PFSK-1 (cell line): ENCODE data around the gene MARK1.

Experiments used
- FOXP2 ChIP-seq: optimal IDR thresholded peaks from 2 replicates; pipeline ENCODE3; 2011; ENCODE audit warnings: borderline replicate concordance, control low read depth, inconsistent platforms; ENCODE audit not compliant: insufficient read depth; ENCODE audit errors: extremely low read length, extremely low read depth
- POLR2AphosphoS5 ChIP-seq: IDR thresholded peaks from 2 replicates; pipeline ENCODE4 v1.6.1; 2012; ENCODE audit warnings: low read depth, mild to moderate bottlenecking, control low read depth, low read length, moderate library complexity
- SIN3A ChIP-seq: IDR thresholded peaks from 2 replicates; pipeline ENCODE4 v1.6.1; 2012; ENCODE audit warnings: mild to moderate bottlenecking, low read length, moderate library complexity, borderline replicate concordance; ENCODE audit not compliant: insufficient read depth
- TAF1 ChIP-seq: IDR thresholded peaks from 2 replicates; pipeline ENCODE4 v1.6.1; 2012; ENCODE audit warnings: low read length, control low read depth, borderline replicate concordance; ENCODE audit not compliant: insufficient read depth
- TF ChIP-seq, protein P1 (sequence below), 2 experiments: IDR thresholded peaks; 2 replicates each; pipeline versions ENCODE4 v1.6.1 to v1.8.0; 2011 to 2012; ENCODE audit warnings: low read depth in 2 of 2, low read length in 2 of 2, control low read depth in 1 of 2, inconsistent platforms in 1 of 2, mild to moderate bottlenecking in 1 of 2, moderate library complexity in 1 of 2; ENCODE audit not compliant: insufficient read depth in 1 of 2

GRCh38 chr1:220511785-220512184 lies 16.2 kb upstream of the MARK1 start:
- no peak for TF ChIP-seq TAF1
- no peak for TF ChIP-seq POLR2AphosphoS5
- no peak for TF ChIP-seq SIN3A
- TF ChIP-seq, protein P1, sequence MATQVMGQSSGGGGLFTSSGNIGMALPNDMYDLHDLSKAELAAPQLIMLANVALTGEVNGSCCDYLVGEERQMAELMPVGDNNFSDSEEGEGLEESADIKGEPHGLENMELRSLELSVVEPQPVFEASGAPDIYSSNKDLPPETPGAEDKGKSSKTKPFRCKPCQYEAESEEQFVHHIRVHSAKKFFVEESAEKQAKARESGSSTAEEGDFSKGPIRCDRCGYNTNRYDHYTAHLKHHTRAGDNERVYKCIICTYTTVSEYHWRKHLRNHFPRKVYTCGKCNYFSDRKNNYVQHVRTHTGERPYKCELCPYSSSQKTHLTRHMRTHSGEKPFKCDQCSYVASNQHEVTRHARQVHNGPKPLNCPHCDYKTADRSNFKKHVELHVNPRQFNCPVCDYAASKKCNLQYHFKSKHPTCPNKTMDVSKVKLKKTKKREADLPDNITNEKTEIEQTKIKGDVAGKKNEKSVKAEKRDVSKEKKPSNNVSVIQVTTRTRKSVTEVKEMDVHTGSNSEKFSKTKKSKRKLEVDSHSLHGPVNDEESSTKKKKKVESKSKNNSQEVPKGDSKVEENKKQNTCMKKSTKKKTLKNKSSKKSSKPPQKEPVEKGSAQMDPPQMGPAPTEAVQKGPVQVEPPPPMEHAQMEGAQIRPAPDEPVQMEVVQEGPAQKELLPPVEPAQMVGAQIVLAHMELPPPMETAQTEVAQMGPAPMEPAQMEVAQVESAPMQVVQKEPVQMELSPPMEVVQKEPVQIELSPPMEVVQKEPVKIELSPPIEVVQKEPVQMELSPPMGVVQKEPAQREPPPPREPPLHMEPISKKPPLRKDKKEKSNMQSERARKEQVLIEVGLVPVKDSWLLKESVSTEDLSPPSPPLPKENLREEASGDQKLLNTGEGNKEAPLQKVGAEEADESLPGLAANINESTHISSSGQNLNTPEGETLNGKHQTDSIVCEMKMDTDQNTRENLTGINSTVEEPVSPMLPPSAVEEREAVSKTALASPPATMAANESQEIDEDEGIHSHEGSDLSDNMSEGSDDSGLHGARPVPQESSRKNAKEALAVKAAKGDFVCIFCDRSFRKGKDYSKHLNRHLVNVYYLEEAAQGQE (IDR thresholded peaks at IDR 0.05; ENCODE audit: insufficient read depth in 1 of 2, low read depth in 2 of 2, low read length in 2 of 2), result no peak
- no peak for TF ChIP-seq FOXP2
